PC-9 (cell line): Measurements from ENCODE around the gene KRT31.

Experiments used
- EZH2 ChIP-seq: fragments of 200-600 bp; sonication (generic); IDR thresholded peaks from 2 replicates; pipeline ENCODE4 v1.8.0; 2017; ENCODE audit warnings: antibody characterized with exemption, low read depth
- TF ChIP-seq, protein P1 (sequence below): fragments of 200-600 bp; sonication (generic); conservative IDR thresholded peaks from 2 replicates; pipeline ENCODE4 v1.6.1; 2017; ENCODE audit warnings: mixed run types, antibody characterized with exemption, mild to moderate bottlenecking, moderate library complexity

DNA sequence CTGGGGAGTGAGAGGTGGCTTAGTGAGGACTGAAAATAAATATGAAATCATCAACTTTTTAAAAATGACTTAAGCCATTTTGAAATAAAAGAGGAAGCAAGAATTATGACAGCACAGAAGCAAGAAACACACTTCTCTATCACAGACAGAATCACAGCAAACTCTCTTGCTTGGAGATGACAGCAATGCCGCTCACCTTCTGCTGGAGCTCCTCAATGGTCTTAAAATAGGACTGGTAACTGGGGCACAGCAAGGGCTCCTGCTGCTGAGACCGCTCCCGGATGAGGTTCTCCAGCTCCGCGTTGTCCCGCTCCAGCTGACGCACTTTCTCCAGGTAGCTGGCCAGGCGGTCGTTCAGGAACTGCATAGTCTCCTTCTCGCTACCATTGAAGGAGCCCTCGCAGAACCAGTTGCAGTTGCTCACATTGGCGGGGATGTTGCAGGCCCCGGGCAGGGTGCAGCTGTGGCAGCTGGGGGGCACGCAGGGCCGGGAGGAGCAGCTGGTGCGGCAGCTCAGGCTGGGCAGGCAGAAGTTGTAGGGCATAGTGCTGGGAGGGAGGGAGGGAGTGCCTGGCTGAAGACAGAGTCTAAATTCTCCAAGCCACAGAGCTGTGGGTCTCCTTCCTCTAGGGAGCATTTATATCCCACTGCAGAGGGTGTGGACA lies at the start of gene KRT31:
- no peak for TF ChIP-seq EZH2
- TF ChIP-seq, protein P1, sequence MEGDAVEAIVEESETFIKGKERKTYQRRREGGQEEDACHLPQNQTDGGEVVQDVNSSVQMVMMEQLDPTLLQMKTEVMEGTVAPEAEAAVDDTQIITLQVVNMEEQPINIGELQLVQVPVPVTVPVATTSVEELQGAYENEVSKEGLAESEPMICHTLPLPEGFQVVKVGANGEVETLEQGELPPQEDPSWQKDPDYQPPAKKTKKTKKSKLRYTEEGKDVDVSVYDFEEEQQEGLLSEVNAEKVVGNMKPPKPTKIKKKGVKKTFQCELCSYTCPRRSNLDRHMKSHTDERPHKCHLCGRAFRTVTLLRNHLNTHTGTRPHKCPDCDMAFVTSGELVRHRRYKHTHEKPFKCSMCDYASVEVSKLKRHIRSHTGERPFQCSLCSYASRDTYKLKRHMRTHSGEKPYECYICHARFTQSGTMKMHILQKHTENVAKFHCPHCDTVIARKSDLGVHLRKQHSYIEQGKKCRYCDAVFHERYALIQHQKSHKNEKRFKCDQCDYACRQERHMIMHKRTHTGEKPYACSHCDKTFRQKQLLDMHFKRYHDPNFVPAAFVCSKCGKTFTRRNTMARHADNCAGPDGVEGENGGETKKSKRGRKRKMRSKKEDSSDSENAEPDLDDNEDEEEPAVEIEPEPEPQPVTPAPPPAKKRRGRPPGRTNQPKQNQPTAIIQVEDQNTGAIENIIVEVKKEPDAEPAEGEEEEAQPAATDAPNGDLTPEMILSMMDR = no peak
